IMR-90 (cell line): Measurements from ENCODE around the gene MAP3K9. TPM values are rescaled to one million over a fixed set of nuclear protein-coding genes. Genes with fewer than 3 reads are reported as not detected.

Experiments used
- ATAC-seq: fragments of 200-7000 bp; cut with Tn5 transposase; 2 replicates; pipeline ENCODE4 v1.9.1; 2020; ENCODE audit warnings: low read depth, mild to moderate bottlenecking, moderate library complexity
- BruUV-seq: library from RNA; stranded (reverse); fragments of 400-500 nt; replicated peaks from 2 replicates; lab custom pipeline; 2021; lab: Mats Ljungman, UMichigan
- CTCF ChIA-PET: fragments of 300-600 bp; formaldehyde crosslinking; extraction: SDS; loops from one replicate; lab custom pipeline; 2021; ENCODE audit warnings: antibody characterized with exemption; lab: Yijun Ruan, JAX
- POLR2A ChIA-PET: fragments of 300-600 bp; sonication (Branson Sonifier 250); formaldehyde crosslinking; loops from one replicate; lab custom pipeline; 2022; ENCODE audit warnings: antibody characterized with exemption; ENCODE audit not compliant: unreplicated experiment; lab: Charles Lee
- DNase-seq: peaks from one replicate; pipeline ENCODE4 v3.0.0; 2013
- H2AFZ ChIP-seq: replicated peaks from 2 replicates; pipeline ENCODE3; 2013; ENCODE audit warnings: low read length, mild to moderate bottlenecking; ENCODE audit not compliant: poor library complexity
- H2AK5ac ChIP-seq: 2 replicates; pipeline ENCODE4 v1.6.1; 2013; ENCODE audit warnings: low read depth, low read length, inconsistent platforms
- H2AK9ac ChIP-seq: replicated peaks from 2 replicates; pipeline ENCODE3; 2013; ENCODE audit warnings: mild to moderate bottlenecking, low read depth, low read length, moderate library complexity; ENCODE audit not compliant: poor library complexity
- H2BK120ac ChIP-seq: 2 replicates; pipeline ENCODE4 v1.6.1; 2013; ENCODE audit warnings: low read depth, low read length, inconsistent platforms
- H2BK15ac ChIP-seq: 3 replicates; pipeline ENCODE4 v1.6.1; 2013; ENCODE audit warnings: low read depth, low read length, inconsistent platforms
- H2BK20ac ChIP-seq: 2 replicates; pipeline ENCODE4 v1.6.1; 2013; ENCODE audit warnings: low read depth, mild to moderate bottlenecking, inconsistent platforms, low read length, moderate library complexity
- H2BK5ac ChIP-seq: 2 replicates; pipeline ENCODE4 v1.6.1; 2013; ENCODE audit warnings: mild to moderate bottlenecking, low read depth, low read length, inconsistent platforms; ENCODE audit not compliant: poor library complexity, severe bottlenecking
- H3K14ac ChIP-seq: replicated peaks from 2 replicates; pipeline ENCODE4 v1.6.1; 2013; ENCODE audit warnings: low read depth, low read length, inconsistent platforms
- H3K18ac ChIP-seq: 2 replicates; pipeline ENCODE4 v1.6.1; 2013; ENCODE audit warnings: low read depth, low read length, control low read depth
- H3K23ac ChIP-seq: 2 replicates; pipeline ENCODE4 v1.6.1; 2013; ENCODE audit warnings: low read depth, low read length, inconsistent platforms
- H3K27ac ChIP-seq: 2 replicates; pipeline ENCODE4 v1.5.1; 2013; ENCODE audit warnings: mild to moderate bottlenecking, control low read depth, low read length; ENCODE audit not compliant: insufficient read depth
- H3K27me3 ChIP-seq: 2 replicates; pipeline ENCODE4 v1.6.1; 2013; ENCODE audit warnings: low read length; ENCODE audit not compliant: control insufficient read depth, insufficient read depth
- H3K36me3 ChIP-seq: 2 replicates; pipeline ENCODE4 v1.6.1; 2013; ENCODE audit warnings: low read length, mixed read lengths; ENCODE audit not compliant: control insufficient read depth, insufficient read depth
- H3K4ac ChIP-seq: 2 replicates; pipeline ENCODE4 v1.6.1; 2013; ENCODE audit warnings: low read depth, low read length, inconsistent platforms
- H3K4me1 ChIP-seq: 2 replicates; pipeline ENCODE4 v1.6.1; 2013; ENCODE audit warnings: low read length, mixed read lengths; ENCODE audit not compliant: control insufficient read depth, insufficient read depth
- H3K4me2 ChIP-seq: 2 replicates; pipeline ENCODE4 v1.6.1; 2013; ENCODE audit warnings: low read depth, mild to moderate bottlenecking, control low read depth, low read length, moderate library complexity
- H3K4me3 ChIP-seq: 2 replicates; pipeline ENCODE4 v1.5.1; 2013; ENCODE audit warnings: low read depth, mild to moderate bottlenecking, control low read depth, low read length, moderate library complexity; ENCODE audit not compliant: insufficient read depth
- H3K56ac ChIP-seq: 2 replicates; pipeline ENCODE4 v1.6.1; 2013; ENCODE audit warnings: low read length, inconsistent platforms; ENCODE audit not compliant: insufficient read depth; ENCODE audit errors: extremely low read depth
- H3K79me1 ChIP-seq, 2 experiments: 2 replicates each; pipeline ENCODE4 v1.6.1; 2013; ENCODE audit warnings: low read length in 2 of 2, inconsistent platforms in 1 of 2, low read depth in 1 of 2
- H3K9ac ChIP-seq: 2 replicates; pipeline ENCODE4 v1.6.1; 2013; ENCODE audit warnings: low read depth, low read length, control low read depth
- H3K9me1 ChIP-seq: 2 replicates; pipeline ENCODE4 v1.6.1; 2013; ENCODE audit warnings: low read length, inconsistent platforms; ENCODE audit not compliant: insufficient read depth
- H3K9me3 ChIP-seq: 2 replicates; pipeline ENCODE4 v1.6.1; 2013; ENCODE audit warnings: low read length; ENCODE audit not compliant: control insufficient read depth, insufficient read depth
- H4K20me1 ChIP-seq: 2 replicates; pipeline ENCODE4 v1.6.1; 2013; ENCODE audit warnings: low read length, inconsistent platforms; ENCODE audit not compliant: insufficient read depth
- H4K5ac ChIP-seq: 2 replicates; pipeline ENCODE4 v1.6.1; 2013; ENCODE audit warnings: mild to moderate bottlenecking, low read depth, low read length, control low read depth
- H4K8ac ChIP-seq, 2 experiments: 2 replicates each; pipeline ENCODE4 v1.6.1; 2013; ENCODE audit warnings: low read depth in 2 of 2, low read length in 2 of 2, control low read depth in 1 of 2, inconsistent platforms in 1 of 2
- H4K91ac ChIP-seq: 2 replicates; pipeline ENCODE4 v1.6.1; 2013; ENCODE audit warnings: low read depth, low read length, inconsistent platforms; ENCODE audit not compliant: insufficient read depth
- CTCF ChIP-seq: conservative IDR thresholded peaks from 2 replicates; pipeline ENCODE4 v1.5.1; 2012; ENCODE audit warnings: mild to moderate bottlenecking, low read depth, low read length, improper control_type of control experiment
- FOS ChIP-seq: fragments of 150-350 bp; IDR thresholded peaks from 2 replicates; pipeline ENCODE4 v1.6.1; 2016; ENCODE audit warnings: low read depth, low read length
- MAFK ChIP-seq: IDR thresholded peaks from 2 replicates; pipeline ENCODE4 v1.6.1; 2012; ENCODE audit warnings: low read depth, low read length, improper control_type of control experiment
- MAZ ChIP-seq: IDR thresholded peaks from 2 replicates; pipeline ENCODE4 v1.6.1; 2012; ENCODE audit warnings: low read depth, mild to moderate bottlenecking, low read length, improper control_type of control experiment, moderate library complexity, borderline replicate concordance
- MXI1 ChIP-seq: IDR thresholded peaks from 2 replicates; pipeline ENCODE4 v1.6.1; 2012; ENCODE audit warnings: low read depth, mild to moderate bottlenecking, low read length, moderate library complexity, borderline replicate concordance
- POLR2A ChIP-seq: IDR thresholded peaks from 2 replicates; pipeline ENCODE4 v1.6.1; 2012; ENCODE audit warnings: mild to moderate bottlenecking, low read depth, low read length
- RAD21 ChIP-seq: IDR thresholded peaks from 2 replicates; pipeline ENCODE4 v1.6.1; 2012; ENCODE audit warnings: low read length, improper control_type of control experiment
- WGBS, 2 experiments: methylation state at CpG; one replicate each; pipeline versions ENCODE4 v1.1.5 to v1.1.7; 2013; ENCODE audit warnings: missing lambda C conversion rate in 2 of 2; ENCODE audit not compliant: insufficient read length in 1 of 2; ENCODE audit errors: extremely low coverage in 2 of 2; 5-methylcytosine and 5-hydroxymethylcytosine counted together
- dilution Hi-C: fragments of 300-500 bp; cut with HindIII; formaldehyde crosslinking; loops from one replicate; pipeline ENCODE4 v1.14.3; 2018; ENCODE audit warnings: low sequenced_read_pairs; ENCODE audit not compliant: unreplicated experiment
- in situ Hi-C: fragments of 300-500 bp; cut with MboI; formaldehyde crosslinking; loops from 3 replicates; pipeline ENCODE4 v1.14.3; 2019; ENCODE audit warnings: low sequenced_read_pairs, inconsistent platforms, mixed read lengths
- intact Hi-C: fragments of 100-400 bp; cut with micrococcal nuclease; formaldehyde crosslinking; loops from 2 replicates; pipeline ENCODE4 v1.10.0; 2022
- polyA plus RNA-seq, 3 experiments: library from polyadenylated mRNA; depleted of rRNA; stranded (reverse); fragments of >200 nt; gene quantifications; 2 replicates each; pipeline ENCODE4 v1.2.3, GENCODE V29; 2012; ENCODE audit warnings: low replicate concordance in 1 of 3
- total RNA-seq: library from RNA; depleted of rRNA; stranded (reverse); fragments of >200 nt; gene quantifications from 2 replicates; pipeline ENCODE4 v1.2.3, GENCODE V29; 2012

Gene MAP3K9
- total and polyA plus RNA-seq, 2 of the 4 experiments (the other 2 are of a cell fraction) = 0.17 to 0.18 TPM

GRCh38 chr14:70722418-70722817, 86.9 kb downstream of the MAP3K9 start:
- DNase-seq (no peak), ATAC-seq (no peak)
- Histone ChIP-seq H3K9me3 (no peaks in the 10 kb centered on the region), H4K5ac (no peak overlapping the region), H4K91ac (no peak overlapping the region), H3K56ac (no peak overlapping the region), H2AFZ (no peak overlapping the region), H3K9me1 (no peaks in the 10 kb centered on the region), H3K4ac (no peak overlapping the region), H2BK15ac (no peak overlapping the region), H2BK20ac (no peak overlapping the region), H2BK5ac (no peak overlapping the region), H3K9ac (no peak overlapping the region), H3K14ac (no peak overlapping the region), H4K20me1 (no peaks in the 10 kb centered on the region), H3K79me1 (no peaks in the 10 kb centered on the region), H3K4me2 (no peak overlapping the region), H3K27ac (no peak overlapping the region), H2AK9ac (no peak overlapping the region), H3K4me1 (no peaks in the 10 kb centered on the region), H3K27me3 (peaks cover 3% of the 10 kb centered on the region), H3K36me3 (no peaks in the 10 kb centered on the region), H2AK5ac (no peak overlapping the region), H3K23ac (no peak overlapping the region), H4K8ac (no peak overlapping the region), H3K4me3 (no peak overlapping the region), H2BK120ac (no peak overlapping the region), H3K18ac (no peak overlapping the region)
- CTCF ChIA-PET = no interaction called here
- TF ChIP-seq POLR2A = no peak
- no peak for TF ChIP-seq MAZ
- TF ChIP-seq FOS = no peak
- no peak for TF ChIP-seq RAD21
- TF ChIP-seq MXI1 = no peak
- TF ChIP-seq MAFK = no peak
- TF ChIP-seq CTCF = no peak
- intact Hi-C loops = no loop called here
- in situ Hi-C loops = no loop called here
- POLR2A ChIA-PET = no interaction called here
- no CpG with 5 or more reads among the region's 3 CpGs for WGBS, 2 experiments
- dilution Hi-C loops = no loop called here
- BruUV-seq = no TSS peak
